Ovary (tissue), 9 donors: ENCODE results near the gene SSPN. TPM values are rescaled to one million over a fixed set of nuclear protein-coding genes. Genes with fewer than 3 reads are reported as not detected.
A peak's percentile ranks its signal among the peaks of the same experiment; 100 is the strongest.

Experiments
- DNase-seq, 5 donors: peaks; one replicate each; pipeline ENCODE4 v3.0.0-alpha.2; 2019 to 2020
- H3K27ac ChIP-seq, 2 donors: fragments of 200-600 bp; one replicate each; pipeline versions ENCODE4 v1.5.1 to v1.8.0; 2019 to 2022
- H3K27me3 ChIP-seq: fragments of 200-600 bp; one replicate; pipeline ENCODE4 v1.8.0; 2022
- H3K36me3 ChIP-seq: fragments of 200-600 bp; sonication (generic); one replicate; pipeline ENCODE4 v1.5.1; 2019
- H3K4me1 ChIP-seq: one replicate; pipeline ENCODE4 v1.8.1; 2013; ENCODE audit warnings: mild to moderate bottlenecking, moderate library complexity; ENCODE audit not compliant: insufficient read depth
- H3K4me3 ChIP-seq: fragments of 200-600 bp; sonication (generic); one replicate; pipeline ENCODE4 v1.5.1; 2017
- H3K9me3 ChIP-seq, 2 donors: fragments of 200-600 bp in 1 of 2; sonication (generic) in 1 of 2; one replicate each; pipeline versions ENCODE4 v1.5.1 to v1.8.1; 2013 to 2019; ENCODE audit warnings: mild to moderate bottlenecking in 1 of 2, moderate library complexity in 1 of 2
- CTCF ChIP-seq, 3 donors: fragments of 450-650 bp in 2 of 3; fragments of 200-600 bp in 1 of 3; IDR thresholded peaks; one replicate each; pipeline versions ENCODE4 v1.5.1 to v1.8.0; 2016 to 2022; ENCODE audit warnings: antibody characterized with exemption in 3 of 3, mild to moderate bottlenecking in 1 of 3
- EP300 ChIP-seq: sonication (generic); formaldehyde crosslinking; IDR thresholded peaks from one replicate; pipeline ENCODE4 v1.6.1; 2017; ENCODE audit warnings: antibody characterized with exemption
- POLR2A ChIP-seq: fragments of 450-650 bp; IDR thresholded peaks from one replicate; pipeline ENCODE4 v1.6.1; 2017; ENCODE audit warnings: antibody characterized with exemption, mild to moderate bottlenecking, moderate library complexity
- WGBS, 3 donors: extraction: QIAGEN DNeasy Blood & Tissue Kit in 1 of 3; methylation state at CpG; one replicate each; pipeline versions ENCODE4 v1.1.5 to v1.1.7; 2013 to 2017; 5-methylcytosine and 5-hydroxymethylcytosine counted together
- intact Hi-C, 4 donors: fragments of 100-400 bp; cut with DNase I; formaldehyde crosslinking; loops; one replicate each; pipeline versions ENCODE4 v1.11.0 to v1.15.1; 2022 to 2023
- polyA plus RNA-seq, 2 donors: library from polyadenylated mRNA; stranded (reverse); fragments of 200-250 nt in 1 of 2; fragments of 350-450 nt in 1 of 2; fragmentation: Illumina TruSeq in 1 of 2; extraction: RNeasy Lipid Tissue Mini Kit (QIAGEN cat#74804) in 1 of 2; gene quantifications; one replicate each; pipeline ENCODE4 v1.2.3, GENCODE V29; 2013 to 2014
- total RNA-seq, 7 donors: library from RNA; depleted of rRNA in 2 of 7; stranded (reverse); fragments of >200 nt in 2 of 7; fragmentation: NEBNext Ultra II Directional in 3 of 7; extraction: Animal tissue kit (Norgen Biotek cat#: 25700) in 3 of 7; gene quantifications; one replicate each; pipeline versions ENCODE4 v1.1.0 to v1.2.4, GENCODE V29; 2016 to 2023
- donor health status: DM: no; HTN: no; CAD: no; lungs with moderate emphysema.
- donor health status: DM: no; HTN: no; CAD: no.
- donor health status: Bipolar disorder and iron deficiency.
- donor health status: DM: yes; HTN: yes; CAD: no.
- donor health status: DM: no; HTN: no; CAD: no.
- donor health status: DM: yes; HTN: yes; CAD: no.

The SSPN gene
- total and polyA plus RNA-seq, 9 donors, result 17.0 to 68.0 (median 38.2) TPM

- DNase-seq, result no peak
- no peaks in the 10 kb centered on the region for H3K36me3 ChIP-seq
- WGBS, 3 donors, result 44 to 60% (median 47%) methylated on average over 4 of the region's 4 CpGs
- no peak for TF ChIP-seq CTCF (IDR thresholded peaks at IDR 0.05)
- no peak for TF ChIP-seq EP300
- no peak for TF ChIP-seq POLR2A
- H3K4me1 ChIP-seq, result peaks cover 6% of the 10 kb centered on the region
- H3K27ac ChIP-seq, result peak overlapping the region in 1 of 2 donors; percentile 20
- H3K27me3 ChIP-seq, result no peaks in the 10 kb centered on the region
- H3K4me3 ChIP-seq, result no peak overlapping the region
- intact Hi-C loops, result no loop called here
- H3K9me3 ChIP-seq, result no peaks in the 10 kb centered on the region
Measured at GRCh38 chr12:26238341-26239121, 43.2 kb downstream of the SSPN start.

GRCh38 chr12:26239122-26239851 is 43.9 kb downstream of the SSPN start:
- intact Hi-C loops, result no loop called here
- DNase-seq, result peak; percentile 73 to 84 (median 78)
- peak overlapping the region in 1 of 2 donors; percentile 20 for H3K27ac ChIP-seq
- 21 to 25% (median 24%) methylated on average over 5 of the region's 5 CpGs for WGBS, 3 donors
- H3K27me3 ChIP-seq, result no peaks in the 10 kb centered on the region
- H3K4me3 ChIP-seq, result no peak overlapping the region
- H3K36me3 ChIP-seq, result no peaks in the 10 kb centered on the region
- H3K4me1 ChIP-seq, result peaks cover 4% of the 10 kb centered on the region
- H3K9me3 ChIP-seq, result no peaks in the 10 kb centered on the region
- TF ChIP-seq POLR2A (no peak), CTCF (IDR thresholded peaks at IDR 0.05) (no peak), EP300 (no peak)

- no peak for DNase-seq
- Histone ChIP-seq H3K4me1 (peaks cover 4% of the 10 kb centered on the region), H3K36me3 (no peaks in the 10 kb centered on the region), H3K27ac (peak overlapping the region in 1 of 2 donors; percentile 20), H3K27me3 (no peaks in the 10 kb centered on the region), H3K4me3 (no peak overlapping the region), H3K9me3 (no peaks in the 10 kb centered on the region)
- WGBS, 3 donors, result 76 to 92% (median 84%) methylated on average over 4 of the region's 4 CpGs
- intact Hi-C loops, result no loop called here
- TF ChIP-seq EP300, result no peak
- TF ChIP-seq CTCF (IDR thresholded peaks at IDR 0.05), result no peak
- no peak for TF ChIP-seq POLR2A
Measured at GRCh38 chr12:26239852-26240815, 44.8 kb downstream of the SSPN start.

GRCh38 chr12:26241080-26241479 is 45.7 kb downstream of the SSPN start:
- no peaks in the 10 kb centered on the region for H3K27me3 ChIP-seq
- 74 to 79% (median 77%) methylated on average over 2 of the region's 2 CpGs for WGBS, 3 donors
- no peak for DNase-seq
- H3K27ac ChIP-seq, result no peak overlapping the region
- H3K9me3 ChIP-seq, result no peaks in the 10 kb centered on the region
- peaks cover 4% of the 10 kb centered on the region for H3K4me1 ChIP-seq
- H3K36me3 ChIP-seq, result no peaks in the 10 kb centered on the region
- no peak overlapping the region for H3K4me3 ChIP-seq
- intact Hi-C loops, result no loop called here
- TF ChIP-seq CTCF (IDR thresholded peaks at IDR 0.05) (no peak), POLR2A (no peak), EP300 (no peak)
